NCI-H446 (cell line): ENCODE results near the gene RAPGEF1.

Source experiments
- DNase-seq, 2 experiments: peaks; one replicate each; lab custom pipeline; 2025; lab: John Stamatoyannopoulos, UW

Gene RAPGEF1

GRCh38 chr9:131528186-131528585 is 211.7 kb downstream of the RAPGEF1 start:
- no peak for DNase-seq
